22Rv1 (cell line): ENCODE results near the gene NCAPD3.

Experiments
- H3K27ac ChIP-seq: fragments of 450-650 bp; 2 replicates; pipeline ENCODE4 v1.5.1; 2017
- CTCF ChIP-seq: fragments of 450-650 bp; IDR thresholded peaks from 2 replicates; pipeline ENCODE4 v1.5.1; 2017; ENCODE audit warnings: mild to moderate bottlenecking
- ZFX ChIP-seq: fragments of 450-650 bp; IDR thresholded peaks from 2 replicates; pipeline ENCODE4 v1.6.1; 2017; ENCODE audit warnings: antibody characterized with exemption, borderline replicate concordance

NCAPD3 gene

GRCh38 chr11:134155946-134156865, 67.6 kb downstream of the NCAPD3 start:
- no peak for TF ChIP-seq CTCF
- no peak for TF ChIP-seq ZFX
- H3K27ac ChIP-seq, result no peak overlapping the region

GRCh38 chr11:134155456-134155855, 68.3 kb downstream of the NCAPD3 start:
- TF ChIP-seq CTCF (no peak), ZFX (no peak)
- no peak overlapping the region for H3K27ac ChIP-seq

- H3K27ac ChIP-seq, result no peak overlapping the region
- TF ChIP-seq ZFX (no peak), CTCF (no peak)
Observed at GRCh38 chr11:134154441-134154840, 69.3 kb downstream of the NCAPD3 start.

- TF ChIP-seq ZFX (no peak), CTCF (no peak)
- H3K27ac ChIP-seq, result no peak overlapping the region
Observed at GRCh38 chr11:134153147-134153905, 70.4 kb downstream of the NCAPD3 start.

GRCh38 chr11:134152696-134153095, 71.1 kb downstream of the NCAPD3 start:
- TF ChIP-seq CTCF (no peak), ZFX (no peak)

GRCh38 chr11:134151083-134151747, 72.6 kb downstream of the NCAPD3 start:
- no peak for TF ChIP-seq CTCF
- TF ChIP-seq ZFX, result no peak
- no peak overlapping the region for H3K27ac ChIP-seq

More at GRCh38 chr11:134152696-134153095, 71.1 kb downstream of the NCAPD3 start:
- no peak overlapping the region for H3K27ac ChIP-seq
